Endodermal cell (in vitro differentiated cells): ENCODE data around the gene DUS2. TPM values are rescaled to one million over a fixed set of nuclear protein-coding genes. Genes with fewer than 3 reads are reported as not detected.

ENCODE experiments used
- DNase-seq: peaks from one replicate; pipeline ENCODE4 v3.0.0-alpha.2; 2017
- H3K27ac ChIP-seq: 2 replicates; pipeline ENCODE4 v1.5.1; 2013; ENCODE audit warnings: mild to moderate bottlenecking, low read depth, low read length, moderate library complexity
- H3K27me3 ChIP-seq: 2 replicates; pipeline ENCODE4 v1.6.1; 2013; ENCODE audit warnings: mild to moderate bottlenecking, low read length, moderate library complexity; ENCODE audit not compliant: insufficient read depth, control insufficient read depth, poor library complexity, severe bottlenecking
- H3K36me3 ChIP-seq: 2 replicates; pipeline ENCODE4 v1.7.0; 2013; ENCODE audit warnings: mild to moderate bottlenecking, low read length, moderate library complexity; ENCODE audit not compliant: control insufficient read depth, insufficient read depth
- H3K4me1 ChIP-seq: one replicate; pipeline ENCODE4 v1.7.0; 2013; ENCODE audit warnings: low read length; ENCODE audit not compliant: control insufficient read depth, insufficient read depth
- H3K4me3 ChIP-seq: 2 replicates; pipeline ENCODE4 v1.5.1; 2013; ENCODE audit warnings: mild to moderate bottlenecking, low read length, moderate library complexity
- H3K9ac ChIP-seq: 2 replicates; pipeline ENCODE4 v1.6.1; 2013; ENCODE audit warnings: mild to moderate bottlenecking, low read length, moderate library complexity; ENCODE audit not compliant: poor library complexity, severe bottlenecking; ENCODE audit errors: extremely low read depth
- H3K9me3 ChIP-seq: 2 replicates; pipeline ENCODE4 v1.6.1; 2013; ENCODE audit warnings: mild to moderate bottlenecking, low read length, moderate library complexity; ENCODE audit not compliant: control insufficient read depth
- H3K27ac Mint-ChIP-seq: 2 replicates; pipeline ENCODE4 v1.8.0; 2020; ENCODE audit warnings: mixed read lengths
- H3K27me3 Mint-ChIP-seq: 2 replicates; pipeline ENCODE4 v1.8.0; 2021; ENCODE audit warnings: mild to moderate bottlenecking, mixed read lengths; ENCODE audit not compliant: insufficient read depth
- H3K36me3 Mint-ChIP-seq: 2 replicates; pipeline ENCODE4 v1.8.0; 2020; ENCODE audit warnings: low read depth, mixed read lengths
- H3K4me1 Mint-ChIP-seq: 2 replicates; pipeline ENCODE4 v1.8.0; 2020; ENCODE audit warnings: mixed read lengths
- H3K4me3 Mint-ChIP-seq: 2 replicates; pipeline ENCODE4 v1.8.0; 2020; ENCODE audit warnings: mild to moderate bottlenecking, moderate library complexity, mixed read lengths
- H3K9me3 Mint-ChIP-seq: 2 replicates; pipeline ENCODE4 v1.8.0; 2020; ENCODE audit warnings: mild to moderate bottlenecking, mixed read lengths
- CTCF ChIP-seq: fragments of 200-600 bp; sonication (generic); conservative IDR thresholded peaks from 2 replicates; pipeline ENCODE4 v1.5.0; 2021; ENCODE audit warnings: antibody characterized with exemption, mild to moderate bottlenecking
- WGBS, 2 experiments: methylation state at CpG; one replicate each; pipeline versions ENCODE4 v1.1.5 to v1.1.7; 2013; ENCODE audit warnings: missing lambda C conversion rate in 2 of 2, mixed read lengths in 1 of 2; ENCODE audit not compliant: insufficient coverage in 1 of 2, insufficient read length in 1 of 2; 5-methylcytosine and 5-hydroxymethylcytosine counted together
- total RNA-seq, 2 donors: library from RNA; stranded (reverse); fragmentation: NEBNext Ultra II Directional in 1 of 2; extraction: Animal tissue kit (Norgen Biotek cat#: 25700) in 1 of 2; gene quantifications; 2 replicates in 1 of 2; 3 replicates in 1 of 2; pipeline ENCODE4 v1.2.1, GENCODE V29; 2021

The DUS2 gene
- total RNA-seq, 2 donors from 2014 or later, result 23.4 to 24.0 TPM

GRCh38 chr16:68031951-68032350 is 8.9 kb downstream of the DUS2 start:
- no peaks in the 10 kb centered on the region for H3K4me1 ChIP-seq
- H3K9ac ChIP-seq, result no peak overlapping the region
- H3K4me1 Mint-ChIP-seq, result no peaks in the 10 kb centered on the region
- no peak overlapping the region for H3K27ac Mint-ChIP-seq
- H3K36me3 ChIP-seq, result peaks cover 11% of the 10 kb centered on the region
- no peak for TF ChIP-seq CTCF
- no peak overlapping the region for H3K27ac ChIP-seq
- H3K4me3 Mint-ChIP-seq, result no peak overlapping the region
- peaks cover 24% of the 10 kb centered on the region for H3K36me3 Mint-ChIP-seq
- DNase-seq, result no peak
- no peaks in the 10 kb centered on the region for H3K9me3 Mint-ChIP-seq
- H3K4me3 ChIP-seq, result no peak overlapping the region
- no peaks in the 10 kb centered on the region for H3K27me3 ChIP-seq
- WGBS, 2 experiments, result 85 to 97% methylated on average over 2 of the region's 2 CpGs
- H3K9me3 ChIP-seq, result no peaks in the 10 kb centered on the region
- no peaks in the 10 kb centered on the region for H3K27me3 Mint-ChIP-seq

- H3K9me3 Mint-ChIP-seq, result no peaks in the 10 kb centered on the region
- H3K36me3 ChIP-seq, result peaks cover under 1% of the 10 kb centered on the region
- H3K4me1 Mint-ChIP-seq, result no peaks in the 10 kb centered on the region
- H3K27me3 ChIP-seq, result no peaks in the 10 kb centered on the region
- H3K27ac Mint-ChIP-seq, result peak overlapping the region; percentile 19
- H3K4me1 ChIP-seq, result no peaks in the 10 kb centered on the region
- H3K36me3 Mint-ChIP-seq, result peaks cover 17% of the 10 kb centered on the region
- DNase-seq, result no peak
- H3K9me3 ChIP-seq, result no peaks in the 10 kb centered on the region
- H3K27me3 Mint-ChIP-seq, result no peaks in the 10 kb centered on the region
- no peak overlapping the region for H3K9ac ChIP-seq
- H3K27ac ChIP-seq, result no peak overlapping the region
- no peak overlapping the region for H3K4me3 ChIP-seq
- no peak overlapping the region for H3K4me3 Mint-ChIP-seq
- no peak for TF ChIP-seq CTCF
- 90 to 93% methylated on average over 2 of the region's 2 CpGs for WGBS, 2 experiments
Measured at GRCh38 chr16:68033101-68033500, 10.0 kb downstream of the DUS2 start.

- Histone ChIP-seq H3K36me3 (peaks cover 3% of the 10 kb centered on the region), H3K27ac (no peak overlapping the region), H3K27me3 (no peaks in the 10 kb centered on the region), H3K4me3 (no peak overlapping the region), H3K9me3 (no peaks in the 10 kb centered on the region), H3K9ac (no peak overlapping the region), H3K4me1 (no peaks in the 10 kb centered on the region)
- Mint-ChIP-seq H3K4me3 (no peak overlapping the region), H3K27me3 (no peaks in the 10 kb centered on the region), H3K4me1 (no peaks in the 10 kb centered on the region), H3K36me3 (peaks cover 9% of the 10 kb centered on the region), H3K9me3 (no peaks in the 10 kb centered on the region), H3K27ac (no peak overlapping the region)
- no peak for TF ChIP-seq CTCF
- DNase-seq, result no peak
- 89 to 95% methylated on average over 1 to 2 of the region's 2 CpGs for WGBS, 2 experiments
Measured at GRCh38 chr16:68035227-68035626, 12.1 kb downstream of the DUS2 start.
